Tibial nerve (tissue), 4 donors: ENCODE measurements around the gene NBEAL2.

Experiments
- CTCF ChIP-seq, 5 experiments: fragments of 200-600 bp in 3 of 5; fragments of 450-650 bp in 2 of 5; sonication (generic) in 3 of 5; IDR thresholded peaks; one replicate each; pipeline ENCODE4 v1.5.1; 2016 to 2019; ENCODE audit warnings: antibody characterized with exemption in 5 of 5, mild to moderate bottlenecking in 3 of 5, moderate library complexity in 2 of 5
- EP300 ChIP-seq, 2 donors: sonication (generic); formaldehyde crosslinking; IDR thresholded peaks; one replicate each; pipeline ENCODE4 v1.6.1; 2017; ENCODE audit warnings: antibody characterized with exemption in 2 of 2, mild to moderate bottlenecking in 1 of 2
- POLR2A ChIP-seq, 2 donors: fragments of 450-650 bp; IDR thresholded peaks; one replicate each; pipeline ENCODE4 v1.6.1; 2017; ENCODE audit warnings: antibody characterized with exemption in 2 of 2, mild to moderate bottlenecking in 2 of 2, moderate library complexity in 2 of 2

DNA sequence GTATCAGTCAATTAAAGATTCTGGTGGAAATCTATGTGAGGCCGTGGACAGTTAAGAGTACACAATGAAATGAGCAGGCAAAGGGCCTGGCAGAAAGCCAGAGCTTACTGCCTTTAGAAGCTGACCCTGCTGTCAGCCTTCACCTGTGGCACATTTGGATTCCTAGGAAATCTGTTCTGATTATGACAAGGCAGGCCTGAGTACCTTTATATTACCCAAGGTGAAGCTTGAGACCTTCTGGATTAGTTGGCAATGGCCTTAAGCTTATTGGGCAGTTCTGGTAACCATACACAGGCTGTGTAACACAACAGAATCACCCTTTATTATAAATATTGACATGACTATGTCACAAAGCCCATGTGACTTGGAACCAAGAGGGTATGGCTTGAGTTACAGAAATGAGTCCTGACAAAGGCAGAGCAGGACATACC lies 43.2 kb downstream of the NBEAL2 start:
- no peak for TF ChIP-seq POLR2A (IDR thresholded peaks at IDR 0.05)
- no peak for TF ChIP-seq EP300 (IDR thresholded peaks at IDR 0.05)
- no peak for TF ChIP-seq CTCF (IDR thresholded peaks at IDR 0.05)
